Kidney epithelial cell (primary cell): ENCODE data around the gene CDC5L. TPM values are rescaled to one million over a fixed set of nuclear protein-coding genes. Genes with fewer than 3 reads are reported as not detected.

ENCODE experiments used
- DNase-seq: peaks from one replicate; pipeline ENCODE4 v3.0.0-alpha.2; 2010; ENCODE audit warnings: low read depth
- H3K27me3 ChIP-seq: 2 replicates; pipeline ENCODE4 v1.6.0; 2011; ENCODE audit warnings: low read length; ENCODE audit not compliant: control insufficient read depth, insufficient read depth
- H3K36me3 ChIP-seq: 2 replicates; pipeline ENCODE4 v1.5.1; 2011; ENCODE audit warnings: low read length; ENCODE audit not compliant: control insufficient read depth, insufficient read depth
- H3K4me3 ChIP-seq: 2 replicates; pipeline ENCODE4 v1.5.1; 2011; ENCODE audit warnings: low read depth, mild to moderate bottlenecking, control low read depth, low read length
- CTCF ChIP-seq: IDR thresholded peaks from 2 replicates; pipeline ENCODE4 v1.5.1; 2011; ENCODE audit warnings: mild to moderate bottlenecking, moderate library complexity, low read length, control low read depth, inconsistent platforms; ENCODE audit not compliant: insufficient read depth, poor library complexity, severe bottlenecking
- total RNA-seq: library from RNA; depleted of rRNA; stranded (reverse); fragments of >200 nt; gene quantifications from 2 replicates; pipeline ENCODE4 v1.2.3, GENCODE V29; 2015

The CDC5L gene
- total RNA-seq, 1 donor from 2014 or later = 24.9 TPM

- H3K4me3 ChIP-seq = no peak overlapping the region
- DNase-seq = no peak
- peaks cover 5% of the 10 kb centered on the region for H3K36me3 ChIP-seq
- no peaks in the 10 kb centered on the region for H3K27me3 ChIP-seq
- TF ChIP-seq CTCF = no peak
These were observed 16.7 kb downstream of the CDC5L start for GRCh38 chr6:44404022-44404714.

GRCh38 chr6:44404715-44405099 is 17.2 kb downstream of the CDC5L start:
- Histone ChIP-seq H3K27me3 (no peaks in the 10 kb centered on the region), H3K4me3 (no peak overlapping the region), H3K36me3 (peaks cover 5% of the 10 kb centered on the region)
- TF ChIP-seq CTCF = no peak
- DNase-seq = no peak

- TF ChIP-seq CTCF = no peak
- Histone ChIP-seq H3K36me3 (peaks cover 3% of the 10 kb centered on the region), H3K27me3 (no peaks in the 10 kb centered on the region), H3K4me3 (no peak overlapping the region)
- DNase-seq = no peak
These were observed 20.6 kb downstream of the CDC5L start for GRCh38 chr6:44407951-44408670.

- Histone ChIP-seq H3K4me3 (no peak overlapping the region), H3K27me3 (no peaks in the 10 kb centered on the region), H3K36me3 (peaks cover 3% of the 10 kb centered on the region)
- TF ChIP-seq CTCF = no peak
- no peak for DNase-seq
These were observed 21.8 kb downstream of the CDC5L start for GRCh38 chr6:44409207-44409794.

GRCh38 chr6:44410363-44410762 is 22.9 kb downstream of the CDC5L start:
- H3K27me3 ChIP-seq = no peaks in the 10 kb centered on the region
- no peak overlapping the region for H3K4me3 ChIP-seq
- no peak for TF ChIP-seq CTCF
- peaks cover 1% of the 10 kb centered on the region for H3K36me3 ChIP-seq
- DNase-seq = no peak

- DNase-seq = no peak
- Histone ChIP-seq H3K4me3 (no peak overlapping the region), H3K27me3 (no peaks in the 10 kb centered on the region), H3K36me3 (peaks cover 1% of the 10 kb centered on the region)
- no peak for TF ChIP-seq CTCF
These were observed 23.6 kb downstream of the CDC5L start for GRCh38 chr6:44411141-44411540.
